ENCODE results near the gene WASF2. TPM values are rescaled to one million over a fixed set of nuclear protein-coding genes. Genes with fewer than 3 reads are reported as not detected.
"Not testable (repeated sequence)": the region's sequence is repeated elsewhere in the genome, so short reads cannot be mapped to it uniquely, and the experiment has no call there.

WASF2 gene
- total and polyA plus RNA-seq, 5 donors, result 22.1 to 77.9 (median 69.4) TPM

DNA sequence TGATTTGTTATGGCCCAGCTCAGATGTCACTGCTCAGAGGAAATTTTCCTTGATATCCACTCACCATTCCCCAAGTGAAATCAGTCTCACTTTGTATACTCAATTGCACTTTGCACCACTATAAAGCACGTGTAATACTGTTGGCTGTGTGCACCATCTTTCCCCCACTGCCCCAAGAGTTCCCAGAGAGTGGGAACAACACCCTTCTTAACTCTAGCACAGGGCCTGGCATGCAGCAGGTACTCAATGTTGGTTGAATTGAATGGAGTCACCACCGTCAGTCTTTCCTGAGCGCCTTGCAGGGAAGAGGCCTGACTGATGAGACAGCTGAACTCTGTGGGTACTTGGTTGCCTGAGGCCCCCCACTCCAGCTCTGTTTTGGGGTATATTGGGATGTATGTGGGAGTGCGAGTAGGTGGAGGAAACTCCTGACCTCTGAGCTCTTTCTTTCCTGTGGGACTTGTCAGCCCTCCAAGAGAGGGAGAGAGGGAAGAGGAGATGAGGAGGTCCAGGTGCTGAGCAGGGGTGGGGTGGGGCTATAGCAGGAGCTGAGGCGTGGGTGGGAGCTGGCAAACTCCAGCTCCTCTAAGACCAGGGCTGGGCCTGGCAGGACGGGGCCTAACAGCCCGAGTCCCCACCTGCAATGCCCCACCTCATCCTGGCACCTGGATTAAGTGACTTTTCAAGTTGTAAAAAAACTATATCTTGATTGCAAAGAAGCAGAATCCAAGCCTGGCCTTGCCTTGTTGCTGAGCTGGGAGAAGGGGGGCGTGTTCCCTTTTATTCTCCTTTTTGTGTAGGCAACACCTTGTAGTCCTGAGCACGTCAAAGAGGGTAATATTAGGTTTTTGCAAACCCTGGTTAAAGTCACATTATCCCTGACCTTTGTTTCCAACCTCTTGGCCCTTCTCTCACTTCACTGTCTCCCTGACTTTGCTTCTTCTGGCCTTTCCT lies 19.4 kb upstream of the WASF2 start:
- 78% methylated on average over 9 of the region's 9 CpGs for WGBS
- intact Hi-C loops (cut with DNase I), result loop anchor here in 1 of 4 donors (10.0 kb wide), 1 partner anchor 75 kb away; no protein-coding TSS in a partner anchor
- DNase-seq (peak in 2 of 3 donors; percentile 14 to 27), ATAC-seq (no peak)
- Histone ChIP-seq H3K4me1 (ENCODE audit: control insufficient read depth, insufficient read depth, low read length) (peaks cover 8% of the 10 kb centered on the region), H3K9me3 (ENCODE audit: control insufficient read depth, low read length) (no peaks in the 10 kb centered on the region), H3K4me3 (ENCODE audit: low read length) (no peak overlapping the region), H3K27ac (ENCODE audit: low read length) (no peak overlapping the region), H3K27me3 (ENCODE audit: control insufficient read depth, insufficient read depth) (no peaks in the 10 kb centered on the region)

DNA sequence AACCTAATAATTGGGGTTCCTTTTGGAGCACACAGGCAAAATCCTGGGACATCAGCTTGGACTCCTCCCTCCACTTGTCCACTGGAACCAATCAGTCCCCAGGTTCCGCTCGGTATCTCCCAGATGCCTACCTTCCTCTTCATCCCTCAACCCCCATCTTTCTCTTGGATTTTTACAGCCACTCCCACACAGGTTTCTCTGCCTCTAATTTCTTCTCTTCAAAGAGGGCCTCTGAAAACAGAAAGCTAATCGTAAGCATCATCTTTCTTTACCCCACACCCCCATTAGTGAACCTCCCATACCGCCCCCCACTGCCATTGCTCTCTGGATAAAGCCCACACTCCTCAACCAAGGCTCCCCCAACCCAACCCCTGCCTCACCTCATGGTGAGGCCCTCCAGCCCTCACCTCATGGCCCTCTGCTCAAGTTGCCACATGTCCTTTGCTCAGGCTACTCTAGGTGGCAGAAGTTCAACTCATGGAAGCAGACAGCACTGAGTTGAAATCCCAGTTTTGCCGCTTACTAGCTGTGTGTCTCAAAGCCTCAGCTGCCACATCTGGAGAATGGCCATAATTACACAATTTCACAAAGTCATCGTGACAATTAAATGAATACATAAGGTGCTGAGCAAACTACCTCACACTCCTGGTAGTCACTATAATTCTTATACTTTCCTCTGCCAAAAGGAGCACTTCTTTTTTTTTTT lies 18.1 kb upstream of the WASF2 start:
- H3K9me3 ChIP-seq (ENCODE audit: control insufficient read depth, low read length), result no peaks in the 10 kb centered on the region
- H3K27ac ChIP-seq (ENCODE audit: low read length), result no peak overlapping the region
- ATAC-seq (no peak), DNase-seq (peak in 2 of 3 donors; percentile 20 to 36)
- no peaks in the 10 kb centered on the region for H3K27me3 ChIP-seq (ENCODE audit: control insufficient read depth, insufficient read depth)
- peaks cover 9% of the 10 kb centered on the region for H3K4me1 ChIP-seq (ENCODE audit: control insufficient read depth, insufficient read depth, low read length)
- intact Hi-C loops (cut with DNase I), result loop anchor here in 1 of 4 donors (10.0 kb wide), 1 partner anchor 73 kb away; no protein-coding TSS in a partner anchor
- 82% methylated on average over 6 of the region's 6 CpGs for WGBS
- no peak overlapping the region for H3K4me3 ChIP-seq (ENCODE audit: low read length)

DNA sequence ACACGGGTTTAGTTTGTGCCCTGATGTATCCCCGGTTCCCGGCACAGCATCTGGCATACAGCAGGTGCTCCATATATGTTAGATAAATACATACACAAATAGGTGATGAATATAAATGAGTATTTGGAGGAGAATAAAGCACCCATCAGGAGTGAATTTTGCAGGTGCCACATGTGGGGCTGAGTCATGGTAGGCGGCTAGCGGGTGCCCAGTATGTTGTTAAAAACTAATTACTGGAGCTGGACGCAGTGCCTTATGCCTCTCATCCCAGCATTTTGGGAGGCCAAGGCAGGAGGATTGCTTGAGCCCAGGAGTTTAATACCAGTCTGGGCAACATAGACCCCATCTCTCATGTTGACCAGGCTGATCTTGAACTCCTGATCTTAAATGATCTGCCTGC lies 16.7 kb upstream of the WASF2 start:
- intact Hi-C loops (cut with DNase I), result loop anchor here in 1 of 4 donors (10.0 kb wide), 1 partner anchor 72 kb away; no protein-coding TSS in a partner anchor
- peak; percentile 2 to 37 (median 14) for DNase-seq
- Histone ChIP-seq H3K27ac (ENCODE audit: low read length) (no peak overlapping the region), H3K9me3 (ENCODE audit: control insufficient read depth, low read length) (no peaks in the 10 kb centered on the region), H3K27me3 (ENCODE audit: control insufficient read depth, insufficient read depth) (no peaks in the 10 kb centered on the region), H3K4me3 (ENCODE audit: low read length) (no peak overlapping the region), H3K4me1 (ENCODE audit: control insufficient read depth, insufficient read depth, low read length) (peaks cover 9% of the 10 kb centered on the region)
- WGBS, result 96% methylated on average over 6 of the region's 6 CpGs
- ATAC-seq, result no peak

DNA sequence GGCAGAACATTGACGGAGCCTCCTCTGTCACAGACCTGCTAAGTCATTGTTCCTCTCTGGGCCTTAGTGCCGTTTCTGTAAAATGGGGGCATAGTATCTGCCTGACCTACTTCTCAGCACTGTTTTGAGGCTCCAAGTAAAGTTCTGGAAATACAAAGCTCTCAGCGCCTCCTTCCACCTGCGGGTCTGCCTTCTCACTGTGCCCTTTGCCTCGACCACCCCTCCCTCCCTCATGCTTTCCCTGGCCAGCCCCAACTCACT lies 15.4 kb upstream of the WASF2 start:
- peaks cover 9% of the 10 kb centered on the region for H3K4me1 ChIP-seq (ENCODE audit: control insufficient read depth, insufficient read depth, low read length)
- no peak overlapping the region for H3K4me3 ChIP-seq (ENCODE audit: low read length)
- ATAC-seq (no peak), DNase-seq (no peak)
- peak overlapping the region; percentile 76 for H3K27ac ChIP-seq (ENCODE audit: low read length)
- H3K9me3 ChIP-seq (ENCODE audit: control insufficient read depth, low read length), result no peaks in the 10 kb centered on the region
- intact Hi-C loops (cut with DNase I), result loop anchor here in 1 of 4 donors (10.0 kb wide), 1 partner anchor 71 kb away; no protein-coding TSS in a partner anchor
- WGBS, result 42% methylated on average over 5 of the region's 5 CpGs
- no peaks in the 10 kb centered on the region for H3K27me3 ChIP-seq (ENCODE audit: control insufficient read depth, insufficient read depth)

DNA sequence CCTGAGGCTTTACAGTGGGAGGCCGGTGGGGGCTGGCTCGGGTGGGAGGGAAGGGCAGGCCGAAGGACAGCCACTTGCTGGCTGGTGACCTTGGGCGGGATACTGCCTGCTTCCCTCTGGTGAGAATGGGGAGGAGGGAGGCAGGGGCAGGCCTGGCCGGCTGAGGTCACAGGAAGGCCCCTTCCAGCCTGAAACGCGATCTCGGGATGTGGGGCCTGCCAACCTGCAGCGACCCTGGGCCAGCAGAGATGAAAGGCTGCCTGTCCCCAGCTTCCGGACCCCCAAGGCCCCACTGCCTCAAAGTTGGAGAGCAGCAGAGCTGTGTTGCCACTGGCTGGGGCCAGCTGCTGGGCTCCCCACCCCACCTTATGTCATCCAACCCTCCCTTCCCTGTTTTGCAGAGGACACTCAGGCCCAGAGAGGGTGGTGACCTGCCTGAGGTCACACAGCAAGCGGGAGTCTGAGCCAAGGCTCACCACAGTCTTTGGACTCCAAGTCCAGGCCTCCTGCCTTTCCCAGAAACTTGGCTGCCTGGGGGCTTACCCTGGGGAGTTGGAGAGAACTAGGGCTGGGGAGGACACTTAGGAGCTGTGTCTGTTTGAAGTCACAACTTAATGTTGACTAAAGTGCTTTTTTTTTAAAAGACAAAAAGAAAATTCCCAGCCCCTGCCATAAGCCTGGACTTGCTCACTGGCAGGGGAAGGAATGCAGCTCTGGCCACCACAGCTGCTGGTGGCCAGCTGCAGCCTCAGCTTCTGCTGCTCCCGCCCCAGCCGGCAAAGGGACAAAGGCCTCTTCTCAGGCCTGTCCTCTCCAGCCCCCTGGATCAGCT lies 14.8 kb upstream of the WASF2 start:
- Histone ChIP-seq H3K9me3 (ENCODE audit: control insufficient read depth, low read length) (no peaks in the 10 kb centered on the region), H3K4me3 (ENCODE audit: low read length) (no peak overlapping the region), H3K27ac (ENCODE audit: low read length) (peak overlapping the region; percentile 76), H3K4me1 (ENCODE audit: control insufficient read depth, insufficient read depth, low read length) (peaks cover 9% of the 10 kb centered on the region), H3K27me3 (ENCODE audit: control insufficient read depth, insufficient read depth) (no peaks in the 10 kb centered on the region)
- intact Hi-C loops (cut with DNase I), result loop anchor here in 1 of 4 donors (10.0 kb wide), 1 partner anchor 70 kb away; no protein-coding TSS in a partner anchor
- 20% methylated on average over 13 of the region's 13 CpGs for WGBS
- ATAC-seq, result peak; percentile 95 to 97
- peak; percentile 92 to 97 (median 95) for DNase-seq

DNA sequence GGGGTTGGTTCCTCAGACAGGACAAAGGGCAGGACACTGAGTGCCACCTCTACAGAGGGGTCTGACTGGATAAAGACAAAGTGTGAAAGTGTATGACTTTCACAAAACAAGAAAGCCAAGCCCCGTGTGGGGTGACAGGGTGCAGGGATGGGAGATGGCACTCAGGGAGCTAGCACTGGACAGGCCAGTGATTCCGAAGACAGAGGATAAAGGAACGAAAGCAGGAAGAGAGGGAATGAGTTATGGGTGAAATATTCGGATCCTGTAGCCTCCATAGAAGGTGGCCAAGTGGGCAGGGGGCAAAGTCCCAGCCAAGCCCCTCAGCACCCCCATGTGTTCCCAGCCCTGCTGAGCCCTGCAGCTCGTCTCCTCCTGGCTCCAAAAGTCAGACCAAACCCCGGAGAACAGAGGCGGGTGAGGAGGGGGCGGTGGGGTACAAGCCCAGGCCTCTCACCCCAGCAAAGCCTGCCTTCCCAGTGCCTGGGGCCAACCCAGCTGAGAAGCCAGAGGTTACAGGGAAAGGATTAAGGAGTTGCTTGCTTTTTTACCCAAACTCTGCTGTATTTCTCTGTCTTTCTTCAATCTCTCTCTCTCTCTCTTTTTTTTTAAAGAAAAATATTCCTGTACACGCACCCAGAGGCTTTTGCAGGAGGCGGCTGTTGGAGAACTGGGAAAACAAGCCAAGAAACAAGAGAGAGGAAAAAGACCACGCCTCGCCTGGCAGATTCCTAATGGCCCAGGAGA lies 14.0 kb upstream of the WASF2 start:
- Histone ChIP-seq H3K4me3 (ENCODE audit: low read length) (no peak overlapping the region), H3K27ac (ENCODE audit: low read length) (peak overlapping the region; percentile 76), H3K4me1 (ENCODE audit: control insufficient read depth, insufficient read depth, low read length) (peaks cover 9% of the 10 kb centered on the region), H3K27me3 (ENCODE audit: control insufficient read depth, insufficient read depth) (no peaks in the 10 kb centered on the region), H3K9me3 (ENCODE audit: control insufficient read depth, low read length) (no peaks in the 10 kb centered on the region)
- intact Hi-C loops (cut with DNase I), result loop anchor here in 1 of 4 donors (10.0 kb wide), 1 partner anchor 69 kb away; no protein-coding TSS in a partner anchor
- ATAC-seq (peak; percentile 11 to 13), DNase-seq (peak; percentile 25 to 81 (median 73))
- 16% methylated on average over 12 of the region's 12 CpGs for WGBS

DNA sequence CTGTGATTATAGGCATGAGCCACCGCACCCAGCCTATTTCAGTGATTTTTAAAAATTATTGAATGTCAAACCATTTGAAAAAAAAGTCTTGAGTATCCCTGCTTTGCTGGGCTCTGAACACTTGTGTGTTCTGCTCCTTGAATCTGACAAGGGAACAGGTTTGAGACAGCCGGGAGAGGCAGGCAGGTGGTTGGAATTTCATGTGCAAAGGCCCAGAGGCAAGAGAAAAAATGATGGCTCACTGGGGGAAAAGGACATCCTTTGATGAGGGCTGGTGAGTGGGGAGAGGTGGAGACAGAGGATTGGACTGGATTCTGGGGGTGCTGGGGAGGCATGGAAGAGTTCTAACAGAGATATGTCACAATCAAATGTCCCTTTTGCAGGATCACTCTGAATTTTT lies 13.1 kb upstream of the WASF2 start:
- H3K9me3 ChIP-seq (ENCODE audit: control insufficient read depth, low read length), result no peaks in the 10 kb centered on the region
- peak overlapping the region; percentile 33 for H3K27ac ChIP-seq (ENCODE audit: low read length)
- no peak overlapping the region for H3K4me3 ChIP-seq (ENCODE audit: low read length)
- H3K4me1 ChIP-seq (ENCODE audit: control insufficient read depth, insufficient read depth, low read length), result peaks cover 9% of the 10 kb centered on the region
- intact Hi-C loops (cut with DNase I), result loop anchor here in 1 of 4 donors (10.0 kb wide), 1 partner anchor 68 kb away; no protein-coding TSS in a partner anchor
- DNase-seq (peak; percentile 1 to 10 (median 4)), ATAC-seq (no peak)
- 98% methylated on average over 2 of the region's 2 CpGs for WGBS
- H3K27me3 ChIP-seq (ENCODE audit: control insufficient read depth, insufficient read depth), result no peaks in the 10 kb centered on the region

DNA sequence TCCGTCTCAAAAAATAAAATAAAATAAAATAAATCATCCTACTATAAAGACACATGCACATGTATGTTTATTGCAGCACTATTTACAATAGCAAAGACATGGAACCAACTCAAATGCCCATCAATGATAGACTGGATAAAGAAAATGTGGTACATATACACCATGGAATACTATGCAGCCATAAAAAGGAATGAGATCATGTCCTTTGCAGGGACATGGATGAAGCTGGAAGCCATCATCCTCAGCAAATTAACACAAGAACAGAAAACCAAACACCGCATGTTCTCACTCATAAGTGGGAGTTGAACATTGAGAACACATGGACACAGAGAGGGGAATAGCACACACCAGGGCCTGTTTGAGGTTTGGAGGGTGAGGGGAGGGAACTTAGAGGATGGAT lies 11.2 kb upstream of the WASF2 start:
- not testable (repeated sequence) for H3K9me3 ChIP-seq (ENCODE audit: control insufficient read depth, low read length); H3K27me3 ChIP-seq (ENCODE audit: control insufficient read depth, insufficient read depth); DNase-seq; H3K4me3 ChIP-seq (ENCODE audit: low read length); ATAC-seq; H3K4me1 ChIP-seq (ENCODE audit: control insufficient read depth, insufficient read depth, low read length); H3K27ac ChIP-seq (ENCODE audit: low read length)
- WGBS, result 96% methylated on average over 2 of the region's 2 CpGs
- intact Hi-C loops (cut with DNase I), result loop anchor here in 1 of 4 donors (10.0 kb wide), 1 partner anchor 66 kb away; no protein-coding TSS in a partner anchor

DNA sequence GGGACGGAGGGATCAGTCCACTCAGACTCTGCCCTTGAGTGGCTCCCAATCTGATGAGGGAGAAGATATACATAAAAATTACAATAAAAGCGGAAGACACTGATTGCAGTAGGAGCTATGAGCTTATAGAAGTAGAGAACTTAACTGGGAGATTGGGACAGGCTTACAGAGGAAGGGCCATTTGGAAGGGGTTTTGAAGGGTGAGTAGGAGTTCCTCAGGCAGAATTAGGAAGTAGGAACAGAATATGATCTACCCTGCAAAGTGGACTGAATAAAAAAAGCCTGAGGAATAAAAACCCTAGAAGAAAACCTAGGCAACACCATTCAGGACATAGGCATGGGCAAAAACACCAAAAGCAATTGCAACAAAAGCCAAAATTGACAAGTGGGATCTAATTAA lies 9.2 kb upstream of the WASF2 start:
- ATAC-seq (no peak), DNase-seq (peak in 1 of 3 donors; percentile 9)
- Histone ChIP-seq H3K4me3 (ENCODE audit: low read length) (no peak overlapping the region), H3K27me3 (ENCODE audit: control insufficient read depth, insufficient read depth) (no peaks in the 10 kb centered on the region), H3K4me1 (ENCODE audit: control insufficient read depth, insufficient read depth, low read length) (peaks cover 4% of the 10 kb centered on the region), H3K9me3 (ENCODE audit: control insufficient read depth, low read length) (no peaks in the 10 kb centered on the region), H3K27ac (ENCODE audit: low read length) (no peak overlapping the region)
- intact Hi-C loops (cut with DNase I), result no loop called here
- WGBS, result over 99% methylated on average over 2 of the region's 2 CpGs
